Activated T-helper 9 cell treated with anti-CD3 and anti-CD28 coated beads, Interleukin-2, amount 50 U/mL, for 16 hours (primary cell): ENCODE measurements around the gene SERTAD1.
"Not testable (repeated sequence)": the region's sequence is repeated elsewhere in the genome, so short reads cannot be mapped to it uniquely, and the experiment has no call there.

Experiments
- DNase-seq: peaks from one replicate; pipeline ENCODE4 v3.0.0-alpha.2; 2020; ENCODE audit warnings: low read depth

SERTAD1 gene

DNA sequence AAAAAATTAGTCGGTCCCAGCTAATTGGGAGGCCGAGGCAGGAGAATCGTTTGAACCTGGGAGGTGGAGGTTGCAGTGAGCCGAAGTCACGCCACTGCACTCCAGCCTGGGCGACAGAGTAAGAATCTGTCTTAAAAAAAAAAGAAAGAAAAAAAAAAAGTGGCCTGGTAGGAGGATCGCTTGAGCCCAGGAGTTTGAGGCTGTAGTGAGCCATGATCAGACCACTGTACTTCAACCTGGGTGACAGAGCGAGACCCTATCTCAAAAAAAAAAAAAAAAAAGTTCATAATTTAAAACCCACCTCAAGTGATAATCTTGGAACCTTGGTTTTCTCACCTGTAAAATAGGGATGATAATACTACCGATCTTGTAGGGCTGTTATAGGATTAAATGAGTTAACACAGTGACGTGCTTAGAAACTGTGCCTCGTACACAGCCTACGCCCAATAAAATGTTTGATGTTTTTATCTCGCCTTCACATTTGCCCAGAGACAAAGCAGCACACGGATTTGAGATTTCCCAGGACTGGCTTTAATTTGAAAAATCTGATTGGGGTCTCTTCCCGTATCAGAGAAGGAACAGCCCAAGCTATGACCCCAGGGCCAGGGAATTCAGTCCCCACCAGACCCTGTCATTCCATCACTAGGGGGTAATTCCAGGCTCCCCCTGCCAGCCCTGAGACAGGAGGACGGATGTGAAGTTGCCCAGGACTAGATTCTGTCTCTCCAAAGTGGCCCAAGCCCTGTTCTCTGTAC, 3.6 kb downstream of the SERTAD1 start:
- no peak for DNase-seq

DNA sequence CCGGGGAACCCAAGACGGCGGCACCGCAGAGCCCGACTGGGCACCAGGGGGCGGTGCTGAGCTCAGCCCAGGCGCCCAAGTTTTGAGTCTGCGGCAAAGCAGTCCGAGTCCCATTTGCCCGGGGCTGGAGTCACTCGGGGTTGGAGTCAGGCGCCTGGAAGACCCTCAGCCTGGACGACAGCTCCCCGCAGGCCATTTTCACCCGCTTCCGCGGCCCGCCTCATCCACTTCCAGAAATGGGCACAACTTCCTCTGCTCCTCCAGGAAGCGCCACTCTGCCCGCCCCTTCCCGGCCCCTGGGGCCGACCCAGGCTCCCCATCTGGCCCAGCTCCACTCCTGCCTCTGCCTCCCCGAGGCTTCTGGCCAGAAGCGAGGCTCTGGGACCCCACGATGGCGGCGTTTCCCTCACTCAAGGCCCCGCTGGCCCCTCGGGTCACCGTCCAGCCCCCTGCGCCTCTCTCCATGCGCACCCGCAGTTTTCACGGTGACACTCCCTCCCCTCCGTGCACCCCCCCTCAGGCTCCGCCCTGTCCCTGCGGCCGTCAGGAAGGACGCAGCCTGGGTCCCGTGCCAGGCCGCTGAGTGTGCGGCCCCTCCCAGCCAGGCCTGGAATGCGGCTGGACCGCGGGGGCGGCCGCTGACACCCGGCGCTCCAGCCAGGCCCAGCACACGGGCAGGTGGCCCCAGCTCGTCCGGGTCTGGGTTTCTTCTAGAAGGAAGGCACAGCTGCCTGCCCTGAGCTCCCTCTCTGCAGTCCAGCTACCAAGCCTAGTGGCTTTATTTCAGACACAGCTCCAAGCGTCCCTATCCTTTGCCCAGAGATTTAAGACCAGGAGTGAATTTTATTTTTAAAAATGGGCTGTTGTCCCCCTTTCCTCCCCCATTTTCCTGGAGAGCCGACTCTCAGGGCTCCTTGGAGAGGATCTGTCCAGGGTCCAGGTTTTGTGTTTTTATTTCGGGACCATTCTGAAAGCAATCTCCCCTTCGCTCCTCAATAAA, 4.7 kb downstream of the SERTAD1 start:
- peak; percentile 61 for DNase-seq

DNA sequence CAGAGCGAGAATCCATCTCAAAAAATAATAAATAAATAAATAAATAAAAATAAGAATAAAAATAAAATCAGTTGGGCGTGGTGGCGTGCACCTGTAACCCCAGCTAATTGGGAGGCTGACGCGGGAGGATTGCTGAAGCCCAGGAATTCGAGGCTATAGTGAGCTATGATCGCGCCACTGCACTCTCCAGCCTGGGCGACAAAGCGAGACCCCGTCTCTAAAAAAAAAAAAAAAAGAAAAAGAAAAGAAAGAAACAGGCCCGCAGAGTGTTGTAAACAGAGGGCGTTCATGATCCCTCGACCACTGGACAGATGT, 5.4 kb downstream of the SERTAD1 start:
- no peak for DNase-seq

DNA sequence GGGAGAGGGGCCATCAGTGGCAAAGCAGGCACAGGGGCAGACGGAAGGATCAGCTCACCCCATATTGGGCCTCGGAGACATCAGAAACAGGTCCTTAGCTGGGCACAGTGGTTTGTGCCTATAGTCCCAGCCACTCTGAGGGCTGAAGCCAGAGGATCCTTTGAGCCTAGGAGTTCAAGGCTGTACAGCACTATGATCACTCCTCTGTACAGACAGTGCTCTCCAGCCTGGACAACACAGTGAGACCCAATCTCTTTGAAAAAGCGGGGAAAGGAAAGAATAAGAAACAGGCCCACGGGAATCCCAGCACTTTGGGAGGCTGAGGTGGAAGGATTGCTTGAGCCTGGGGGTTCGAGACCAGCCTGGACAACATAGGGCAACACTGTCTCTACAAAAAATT, 6.0 kb downstream of the SERTAD1 start:
- no peak for DNase-seq

DNA sequence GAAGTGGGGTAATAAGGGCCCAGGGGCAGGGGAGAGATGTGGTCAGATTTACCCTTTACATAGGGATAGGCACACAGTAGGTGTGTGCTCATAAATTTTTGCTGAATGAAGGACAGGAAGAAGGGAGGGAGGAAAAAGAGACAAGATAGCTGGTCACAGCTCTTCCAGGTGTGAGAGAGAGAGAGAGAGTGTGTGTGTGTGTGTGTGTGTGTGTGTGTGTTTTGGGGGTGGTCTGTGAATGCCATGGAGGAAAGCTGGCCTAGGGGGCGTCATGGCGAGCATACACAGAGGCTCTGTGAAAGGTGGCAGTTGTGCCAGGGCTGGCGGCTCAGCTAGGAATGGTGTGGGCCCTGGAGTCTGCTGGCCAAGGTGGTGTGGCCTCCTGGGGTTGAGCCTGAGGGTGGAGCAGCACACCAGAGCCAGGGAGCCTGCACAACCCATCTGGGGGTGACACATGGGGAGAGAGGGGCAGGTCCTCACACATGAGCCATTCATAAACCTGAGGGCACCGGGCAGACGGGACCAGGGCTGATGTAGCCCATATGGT, 6.7 kb downstream of the SERTAD1 start:
- no peak for DNase-seq

DNA sequence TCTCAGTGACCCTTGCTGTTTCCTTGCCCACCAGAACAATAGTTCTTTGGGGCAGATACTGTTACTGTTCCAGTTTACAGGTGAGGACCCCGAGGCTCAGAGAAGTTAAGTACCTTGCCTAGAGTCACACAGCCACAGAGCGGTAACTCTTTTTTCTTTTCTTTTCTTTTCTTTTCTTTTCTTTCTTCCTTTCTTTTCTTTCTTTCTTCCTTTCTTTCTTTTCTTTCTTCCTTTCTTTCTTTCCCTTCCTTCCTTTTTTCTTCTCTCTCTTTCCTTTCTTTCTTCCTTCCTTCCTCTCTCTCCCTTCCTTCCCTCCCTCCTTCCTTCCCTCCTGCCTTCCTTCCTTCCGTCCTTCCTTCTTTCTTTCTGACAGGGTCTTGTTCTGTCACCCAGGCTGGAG, 7.8 kb downstream of the SERTAD1 start:
- DNase-seq, result no peak

DNA sequence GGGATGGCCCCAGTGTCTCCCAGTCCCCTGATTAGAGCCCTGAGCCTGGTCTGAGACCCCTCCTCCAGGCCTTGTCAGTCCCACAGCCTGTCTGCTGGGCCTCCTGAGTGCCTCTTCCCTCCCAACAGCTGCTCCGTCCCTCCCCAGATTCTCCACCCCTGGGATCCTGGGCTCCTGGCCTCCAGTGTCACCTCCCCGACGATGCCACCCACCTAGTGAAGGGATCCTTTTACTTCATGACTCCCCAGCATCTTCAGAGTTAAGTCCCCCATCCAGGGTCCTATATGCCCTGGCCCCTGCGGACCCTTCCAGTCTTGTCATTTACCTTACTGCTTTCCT, 8.2 kb downstream of the SERTAD1 start:
- DNase-seq, result no peak

DNA sequence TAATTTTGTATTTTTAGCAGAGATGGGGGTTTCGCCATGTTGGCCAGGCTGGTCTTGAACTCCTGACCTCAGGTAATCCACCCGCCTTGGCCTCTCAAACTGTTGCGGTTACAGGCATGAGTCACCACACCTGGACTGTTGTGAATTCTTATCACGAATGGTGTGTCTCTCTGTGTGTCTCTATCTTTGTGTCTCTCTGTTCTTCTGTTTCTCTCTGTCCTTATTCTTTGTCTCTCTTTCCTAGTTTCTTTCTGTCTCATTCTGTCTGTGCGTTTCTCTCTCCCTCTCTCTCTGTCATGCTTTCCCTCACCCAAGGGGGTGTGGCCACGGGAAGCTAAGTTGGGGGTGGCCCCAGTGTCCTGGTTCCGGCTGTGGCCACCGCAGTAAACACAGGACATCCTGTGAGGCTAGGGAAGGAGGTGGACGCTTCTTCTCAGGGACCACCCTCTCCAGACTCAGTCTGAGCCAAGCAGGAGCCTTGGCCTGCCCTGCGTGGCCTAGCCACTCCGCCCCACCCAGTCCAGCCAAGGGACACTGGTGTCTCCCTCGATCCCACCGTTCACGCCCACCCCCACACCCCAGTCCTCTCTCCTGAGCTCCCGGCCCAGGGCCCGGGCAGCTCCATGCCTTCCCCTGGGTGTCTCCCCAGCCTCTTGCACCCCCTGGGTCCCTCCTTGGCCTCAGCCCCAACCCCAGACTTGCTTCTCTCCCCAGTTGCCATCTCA, 8.7 kb downstream of the SERTAD1 start:
- no peak for DNase-seq

DNA sequence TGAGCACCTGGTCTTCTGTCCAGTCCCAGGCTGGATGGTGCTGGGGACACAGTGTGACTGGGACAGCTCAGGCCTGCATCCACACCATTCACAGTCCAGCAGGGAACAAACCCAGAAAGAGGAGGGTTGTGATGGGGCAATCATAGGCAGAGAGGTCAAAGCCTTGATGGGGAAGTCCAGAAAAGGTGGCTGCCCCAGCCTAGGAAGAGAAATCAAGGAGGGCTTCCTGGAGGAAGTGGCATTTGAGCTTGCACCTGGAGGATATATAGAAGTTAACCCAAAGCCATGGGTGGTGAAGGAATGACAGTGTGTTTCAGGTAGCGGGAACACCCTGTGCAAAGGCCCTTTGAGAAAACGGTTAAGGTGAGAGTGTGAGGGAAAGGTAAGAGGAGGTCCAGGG, 10.0 kb downstream of the SERTAD1 start:
- no peak for DNase-seq

DNA sequence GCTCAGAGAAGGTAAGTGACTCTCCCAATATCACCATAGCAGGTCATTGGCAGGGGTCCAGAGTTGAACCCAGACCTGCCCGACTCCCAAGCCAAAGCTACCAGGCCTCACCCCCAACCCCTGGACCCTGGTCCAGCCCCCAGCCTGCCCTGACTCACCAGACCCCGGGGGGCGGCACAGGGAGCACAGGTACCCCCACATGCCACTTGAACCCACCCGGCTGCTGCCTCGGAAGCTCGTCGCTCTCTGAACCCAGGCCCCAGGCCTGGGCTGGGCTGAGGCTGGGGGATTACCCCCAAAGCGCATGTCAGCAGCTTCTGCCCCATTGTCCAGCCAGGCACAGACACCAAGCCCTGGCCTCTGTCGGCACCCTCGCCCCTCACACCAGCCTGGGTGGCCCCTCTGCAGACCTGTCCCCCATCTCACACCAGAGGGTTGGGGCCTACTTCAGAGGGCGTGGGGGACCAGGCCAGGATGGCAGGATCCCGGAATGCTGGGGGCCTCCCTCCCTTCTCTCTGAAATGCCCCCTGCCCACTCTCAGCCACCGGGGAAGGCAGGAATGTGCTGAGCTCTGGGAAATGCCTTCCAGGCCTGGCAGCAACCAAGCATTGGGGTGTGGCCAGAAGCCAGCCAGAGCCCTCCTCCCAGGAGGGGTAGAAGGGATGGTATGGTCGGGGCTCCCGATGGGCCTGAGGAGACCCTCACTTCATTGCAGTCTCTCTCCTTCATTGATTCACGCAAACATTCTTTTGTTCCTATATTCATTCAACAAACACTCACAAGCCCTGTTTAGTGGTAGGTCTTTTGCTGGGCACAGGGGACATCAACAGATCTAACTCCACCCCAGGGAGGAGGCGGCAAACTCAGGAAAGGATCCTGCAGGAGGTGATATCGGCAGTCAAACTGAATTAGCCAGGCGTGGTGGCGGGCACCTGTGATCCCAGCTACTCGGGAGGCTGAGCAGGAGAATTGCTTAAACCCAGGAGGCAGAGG, 11.0 kb downstream of the SERTAD1 start:
- DNase-seq, result no peak

DNA sequence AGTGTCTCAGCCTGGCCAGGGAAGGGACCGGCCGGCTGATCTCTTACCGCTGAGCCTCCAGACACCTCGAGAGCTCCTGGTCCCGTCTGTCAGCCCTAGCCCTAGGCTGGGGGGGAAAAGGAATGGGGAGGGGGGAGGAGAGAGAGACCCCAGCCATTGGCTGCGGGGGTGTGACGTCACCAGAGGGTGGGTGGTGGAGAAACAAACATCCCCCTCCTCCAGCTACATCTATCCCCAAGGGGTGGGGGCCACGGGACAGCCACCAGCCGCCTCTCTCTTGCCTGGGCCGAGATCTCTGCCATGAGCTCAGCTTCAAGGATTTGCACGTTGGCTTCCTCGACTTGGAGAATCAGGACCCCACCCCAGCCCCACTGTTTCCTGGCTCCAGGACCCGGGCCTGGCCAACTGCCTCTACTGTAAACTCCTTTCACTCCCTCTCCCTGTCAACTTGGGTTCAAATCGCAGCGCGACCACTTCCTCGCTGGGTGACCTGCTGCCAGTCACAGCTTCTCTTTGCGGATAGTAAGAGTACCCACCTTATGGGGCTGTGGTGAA, 12.4 kb downstream of the SERTAD1 start, which contains the start of gene PRX:
Gene PRX, minus strand, starts transcription at position 88 of the 555 bp plus-strand sequence. CDS start 5,446 bp downstream, outside the sequence.
- DNase-seq, result no peak

DNA sequence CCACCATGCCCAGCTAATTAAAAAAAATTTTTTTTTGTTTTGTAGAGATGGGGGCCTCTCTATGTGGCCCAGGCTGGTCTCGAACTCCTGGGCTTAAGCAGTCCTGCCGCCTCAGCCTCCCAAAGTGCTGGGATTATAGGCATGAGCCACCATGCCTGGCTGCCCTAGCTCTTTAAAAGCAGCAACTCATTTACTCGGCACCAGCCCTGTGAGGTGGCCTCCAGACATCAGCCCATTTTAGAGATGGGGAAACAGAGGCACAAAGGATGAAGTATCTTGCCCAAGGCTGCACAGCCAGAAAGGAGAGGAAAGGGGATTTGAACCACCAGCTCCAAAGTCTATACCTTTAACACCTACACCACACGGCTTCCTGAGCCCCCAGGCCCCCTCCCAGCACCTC, 12.9 kb downstream of the SERTAD1 start:
- no peak for DNase-seq

DNA sequence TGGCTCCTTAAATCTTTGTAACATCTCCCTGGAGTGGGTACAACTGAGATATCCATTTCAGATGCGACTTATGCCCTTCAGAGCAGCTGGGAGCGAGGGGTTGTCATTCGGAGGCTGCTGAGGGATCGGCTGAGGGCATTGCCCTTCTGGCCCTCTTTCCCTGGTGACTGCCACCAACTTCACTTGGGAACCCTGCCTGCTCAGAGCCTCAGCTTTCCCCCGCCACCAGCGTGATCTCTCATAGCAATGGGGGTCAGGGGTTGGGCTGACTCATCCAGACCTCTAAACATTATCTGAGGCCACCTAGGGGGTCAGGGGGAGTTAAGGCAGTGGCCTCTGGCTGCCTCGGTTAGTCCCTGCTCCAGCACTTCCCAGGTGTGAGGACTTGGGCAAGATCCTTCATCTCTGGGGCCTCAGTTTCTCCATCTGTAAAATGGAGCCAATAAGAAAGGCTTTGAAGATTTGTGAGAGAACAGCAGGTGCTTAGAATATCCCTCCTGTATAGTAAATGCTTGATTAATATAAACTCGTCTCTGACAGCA, 13.8 kb downstream of the SERTAD1 start:
- DNase-seq, result no peak

DNA sequence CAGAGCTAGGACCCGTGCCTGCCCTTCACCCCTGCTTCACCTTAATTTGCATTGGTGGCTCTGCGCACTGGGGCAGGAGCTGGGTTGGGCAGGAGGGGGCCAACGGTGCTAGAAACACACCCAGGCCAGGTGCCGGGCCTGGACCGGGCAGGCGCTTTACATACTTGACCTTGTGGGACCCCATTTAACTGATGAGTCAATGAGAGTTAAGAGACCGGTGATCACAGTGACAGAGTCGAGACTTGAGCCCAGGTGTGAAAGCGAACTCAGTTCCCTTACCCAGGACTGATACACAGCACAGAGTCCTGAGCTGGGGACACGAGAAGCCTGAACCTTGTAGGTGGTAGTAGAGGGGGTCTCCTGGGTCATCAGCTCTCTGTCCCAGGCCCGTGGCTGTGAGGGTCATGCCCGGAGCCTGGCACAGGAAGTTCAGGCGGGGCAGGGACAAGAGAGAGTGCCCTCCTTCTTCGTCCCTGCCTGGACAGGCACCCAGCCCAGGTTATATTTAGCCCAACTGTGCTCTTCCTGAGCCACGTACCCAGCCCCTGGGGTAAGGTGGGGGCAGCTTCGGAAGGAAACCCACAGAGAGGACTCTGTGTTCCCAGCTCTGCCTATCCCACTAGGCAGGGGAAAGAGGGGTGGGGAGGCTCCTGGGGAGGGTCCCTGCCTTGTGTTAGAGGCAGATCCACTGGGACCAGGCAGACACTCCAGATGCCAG, 14.5 kb downstream of the SERTAD1 start:
- DNase-seq, result no peak

DNA sequence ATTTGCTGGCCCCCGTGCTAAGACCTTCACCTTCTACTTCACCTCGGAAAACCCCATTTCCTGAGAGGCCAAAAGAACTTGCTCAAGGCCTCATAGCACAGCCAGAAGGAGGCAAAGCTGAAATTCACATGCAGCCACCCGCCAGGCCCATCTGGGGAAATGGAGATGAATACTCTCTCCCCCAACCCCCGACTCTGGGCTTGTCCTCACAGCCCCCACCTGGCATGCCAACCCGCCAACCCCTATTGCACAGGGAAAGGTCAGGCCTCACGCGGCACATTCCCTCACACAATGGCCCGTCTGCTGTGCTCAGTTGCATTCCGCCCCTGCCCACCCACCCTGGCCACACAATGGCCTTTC, 15.8 kb downstream of the SERTAD1 start:
- no peak for DNase-seq

DNA sequence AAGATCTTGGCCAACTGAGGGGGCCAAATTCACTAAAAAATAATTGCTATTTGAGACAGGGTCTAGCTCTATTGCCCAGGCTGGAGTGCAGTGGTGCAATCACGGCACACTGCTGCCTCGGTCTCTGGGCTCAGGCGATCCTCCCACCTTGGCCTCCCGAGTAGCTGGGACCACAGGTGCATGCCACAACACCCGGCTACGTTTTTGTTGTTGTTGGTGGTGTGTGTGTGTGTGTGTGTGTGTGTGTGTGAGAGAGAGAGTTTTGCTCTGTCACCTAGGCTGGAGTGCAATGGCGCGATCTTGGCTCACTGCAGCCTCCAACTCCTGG, 17.2 kb downstream of the SERTAD1 start:
- DNase-seq, result not testable (repeated sequence)

DNA sequence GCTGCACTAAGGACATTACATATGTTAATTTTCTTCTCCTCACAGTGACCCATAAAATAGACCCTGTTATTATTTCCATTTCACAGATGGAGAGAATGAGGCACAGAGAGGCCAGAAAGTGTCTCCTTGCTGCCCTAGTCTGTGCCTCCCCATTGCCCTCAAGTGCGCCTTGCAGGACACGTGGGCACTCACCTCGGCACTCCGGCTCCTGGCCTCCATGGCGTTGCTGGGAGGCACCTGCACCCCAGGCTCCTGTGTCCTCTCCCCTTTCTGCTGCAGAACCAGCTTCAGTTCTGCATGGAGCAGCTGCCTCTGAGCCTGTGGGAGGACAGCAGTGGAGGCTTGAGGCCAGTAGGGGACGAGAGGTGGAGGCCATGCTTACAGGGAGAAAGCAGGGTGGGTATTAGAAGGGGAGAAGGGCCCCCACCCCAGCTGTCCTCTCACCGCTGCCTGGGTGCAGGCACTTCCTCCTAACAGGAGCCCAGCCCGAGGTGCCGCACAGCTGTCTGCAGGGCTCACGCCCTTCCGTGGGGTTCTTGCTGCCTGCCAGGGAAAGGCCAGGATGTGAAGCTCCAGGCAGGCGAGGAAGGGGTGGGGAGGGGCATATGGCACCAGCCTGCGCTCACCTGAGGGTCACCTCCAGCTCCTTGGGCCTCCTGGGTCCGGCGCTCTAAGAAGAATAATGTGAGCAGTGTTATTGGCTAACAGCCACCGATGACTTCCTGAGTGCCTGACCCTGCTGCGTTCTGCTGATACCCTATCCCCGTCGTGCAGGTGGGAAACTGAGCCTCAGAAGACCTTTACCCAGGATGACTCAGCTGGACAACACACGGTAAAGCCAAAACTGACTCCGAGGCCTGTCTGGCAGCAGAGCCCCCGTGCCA, 17.8 kb downstream of the SERTAD1 start:
- DNase-seq, result no peak

DNA sequence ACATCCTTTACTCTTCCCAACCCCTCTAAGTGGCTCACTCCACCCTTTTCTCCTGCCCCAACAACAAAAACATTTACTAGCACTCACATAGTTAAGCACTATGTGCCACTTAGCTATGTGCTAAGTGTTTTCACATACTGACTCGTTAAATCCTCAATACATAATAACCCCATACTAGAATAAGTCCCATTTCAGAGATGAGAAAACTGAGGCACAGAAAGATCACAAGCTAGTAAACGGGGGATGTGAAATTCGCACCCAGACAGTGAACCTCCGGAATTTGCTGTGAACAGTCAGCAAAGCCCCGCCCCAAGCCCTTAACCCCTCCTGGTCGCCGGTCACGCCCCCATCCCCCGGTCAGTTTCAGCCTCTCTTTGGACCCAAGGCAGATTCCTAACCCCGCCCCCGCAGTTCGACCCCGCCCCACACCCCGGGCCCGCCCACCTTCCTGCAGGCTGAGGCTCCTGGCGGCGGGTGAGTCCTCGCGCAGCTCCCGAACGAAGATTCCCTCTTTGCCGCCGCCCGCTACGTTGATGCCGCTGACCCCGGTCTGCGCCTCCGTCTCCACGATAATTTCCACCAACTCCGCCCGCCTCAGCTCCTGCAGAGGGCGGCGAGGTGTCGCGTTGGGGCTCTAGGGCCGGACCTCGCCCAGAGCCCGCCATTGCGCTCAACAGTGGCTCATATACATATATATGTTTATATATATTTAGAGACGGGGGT, 22.4 kb downstream of the SERTAD1 start:
- DNase-seq, result peak; percentile 65
